Neural cell (in vitro differentiated cells): ENCODE results near the gene DNAJC7.

Experiments
- EP300 ChIP-seq: fragments of 450-650 bp; conservative IDR thresholded peaks from 2 replicates; pipeline ENCODE4 v1.6.1; 2014; ENCODE audit warnings: antibody characterized with exemption, mild to moderate bottlenecking, moderate library complexity; ENCODE audit not compliant: poor library complexity, severe bottlenecking
- MXI1 ChIP-seq: fragments of 450-650 bp; conservative IDR thresholded peaks from 2 replicates; pipeline ENCODE4 v1.6.1; 2014; ENCODE audit warnings: antibody characterized with exemption, mild to moderate bottlenecking; ENCODE audit not compliant: poor library complexity, severe bottlenecking
- POLR2AphosphoS5 ChIP-seq: IDR thresholded peaks from 2 replicates; pipeline ENCODE4 v1.6.1; 2012
- SMC3 ChIP-seq: fragments of 450-650 bp; conservative IDR thresholded peaks from 2 replicates; pipeline ENCODE4 v1.6.1; 2014; ENCODE audit warnings: antibody characterized with exemption, mild to moderate bottlenecking, moderate library complexity; ENCODE audit not compliant: poor library complexity
- TF ChIP-seq, protein P1 (sequence below): fragments of 450-650 bp; IDR thresholded peaks from 2 replicates; pipeline ENCODE4 v1.5.1; 2014; ENCODE audit warnings: antibody characterized with exemption, mild to moderate bottlenecking, moderate library complexity; ENCODE audit not compliant: poor library complexity, severe bottlenecking

DNA sequence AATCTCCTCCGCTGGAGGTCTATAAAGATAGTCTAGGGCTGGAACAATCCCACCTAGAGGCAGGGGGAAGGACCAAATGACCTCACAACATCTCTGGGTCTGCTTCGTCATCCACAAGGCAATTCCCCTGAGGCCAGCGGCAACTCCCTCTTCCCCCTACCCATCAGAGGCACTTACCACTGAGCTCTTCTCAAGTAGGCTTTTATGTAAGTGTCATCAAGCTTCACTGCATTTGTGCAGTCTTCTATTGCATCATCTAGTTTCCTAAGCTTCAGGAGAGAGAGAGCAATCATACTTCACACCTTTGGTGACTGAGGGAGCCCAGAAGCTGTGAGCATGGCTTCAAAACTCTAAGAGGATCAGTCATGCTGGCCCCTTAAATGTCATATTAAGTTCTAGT, 29.6 kb downstream of the DNAJC7 start:
- TF ChIP-seq, protein P1, sequence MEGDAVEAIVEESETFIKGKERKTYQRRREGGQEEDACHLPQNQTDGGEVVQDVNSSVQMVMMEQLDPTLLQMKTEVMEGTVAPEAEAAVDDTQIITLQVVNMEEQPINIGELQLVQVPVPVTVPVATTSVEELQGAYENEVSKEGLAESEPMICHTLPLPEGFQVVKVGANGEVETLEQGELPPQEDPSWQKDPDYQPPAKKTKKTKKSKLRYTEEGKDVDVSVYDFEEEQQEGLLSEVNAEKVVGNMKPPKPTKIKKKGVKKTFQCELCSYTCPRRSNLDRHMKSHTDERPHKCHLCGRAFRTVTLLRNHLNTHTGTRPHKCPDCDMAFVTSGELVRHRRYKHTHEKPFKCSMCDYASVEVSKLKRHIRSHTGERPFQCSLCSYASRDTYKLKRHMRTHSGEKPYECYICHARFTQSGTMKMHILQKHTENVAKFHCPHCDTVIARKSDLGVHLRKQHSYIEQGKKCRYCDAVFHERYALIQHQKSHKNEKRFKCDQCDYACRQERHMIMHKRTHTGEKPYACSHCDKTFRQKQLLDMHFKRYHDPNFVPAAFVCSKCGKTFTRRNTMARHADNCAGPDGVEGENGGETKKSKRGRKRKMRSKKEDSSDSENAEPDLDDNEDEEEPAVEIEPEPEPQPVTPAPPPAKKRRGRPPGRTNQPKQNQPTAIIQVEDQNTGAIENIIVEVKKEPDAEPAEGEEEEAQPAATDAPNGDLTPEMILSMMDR, result no peak
- TF ChIP-seq MXI1, result no peak
- TF ChIP-seq EP300, result no peak
- no peak for TF ChIP-seq SMC3
- no peak for TF ChIP-seq POLR2AphosphoS5
